ENCODE data around the gene ZFHX2. TPM values are rescaled to one million over a fixed set of nuclear protein-coding genes. Genes with fewer than 3 reads are reported as not detected.
A peak's percentile ranks its signal among the peaks of the same experiment; 100 is the strongest.

ZFHX2 gene
- total RNA-seq, 2 donors from 2014 or later: 0.59 to 0.85 TPM

DNA sequence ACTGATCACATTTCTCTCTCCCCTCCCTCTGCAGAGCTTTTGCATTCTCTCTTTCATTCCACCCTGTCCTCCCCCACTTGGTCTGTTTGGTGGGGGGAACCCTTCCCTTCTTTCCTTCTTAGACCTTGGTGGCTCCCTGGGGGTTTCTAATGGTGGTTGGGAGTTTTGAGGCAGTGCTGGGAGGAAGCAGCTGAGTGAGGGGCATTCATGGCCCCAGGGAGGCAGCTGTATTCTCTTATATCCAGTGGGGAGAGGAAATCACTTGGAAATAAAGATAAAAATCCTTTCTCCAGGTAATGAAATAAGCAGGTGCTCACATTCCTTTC is 68.8 kb downstream of the ZFHX2 start:
- H3K4me1 ChIP-seq: no peaks in the 10 kb centered on the region
- H3K27ac ChIP-seq: no peak overlapping the region
- no peaks in the 10 kb centered on the region for H3K9me3 ChIP-seq
- no peak for DNase-seq (ENCODE audit: low spot score)
- no peak overlapping the region for H3K4me3 ChIP-seq
- H3K36me3 ChIP-seq: peaks cover 13% of the 10 kb centered on the region
- no peaks in the 10 kb centered on the region for H3K27me3 ChIP-seq
- TF ChIP-seq, protein P1, sequence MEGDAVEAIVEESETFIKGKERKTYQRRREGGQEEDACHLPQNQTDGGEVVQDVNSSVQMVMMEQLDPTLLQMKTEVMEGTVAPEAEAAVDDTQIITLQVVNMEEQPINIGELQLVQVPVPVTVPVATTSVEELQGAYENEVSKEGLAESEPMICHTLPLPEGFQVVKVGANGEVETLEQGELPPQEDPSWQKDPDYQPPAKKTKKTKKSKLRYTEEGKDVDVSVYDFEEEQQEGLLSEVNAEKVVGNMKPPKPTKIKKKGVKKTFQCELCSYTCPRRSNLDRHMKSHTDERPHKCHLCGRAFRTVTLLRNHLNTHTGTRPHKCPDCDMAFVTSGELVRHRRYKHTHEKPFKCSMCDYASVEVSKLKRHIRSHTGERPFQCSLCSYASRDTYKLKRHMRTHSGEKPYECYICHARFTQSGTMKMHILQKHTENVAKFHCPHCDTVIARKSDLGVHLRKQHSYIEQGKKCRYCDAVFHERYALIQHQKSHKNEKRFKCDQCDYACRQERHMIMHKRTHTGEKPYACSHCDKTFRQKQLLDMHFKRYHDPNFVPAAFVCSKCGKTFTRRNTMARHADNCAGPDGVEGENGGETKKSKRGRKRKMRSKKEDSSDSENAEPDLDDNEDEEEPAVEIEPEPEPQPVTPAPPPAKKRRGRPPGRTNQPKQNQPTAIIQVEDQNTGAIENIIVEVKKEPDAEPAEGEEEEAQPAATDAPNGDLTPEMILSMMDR (IDR thresholded peaks at IDR 0.05): no peak

DNA sequence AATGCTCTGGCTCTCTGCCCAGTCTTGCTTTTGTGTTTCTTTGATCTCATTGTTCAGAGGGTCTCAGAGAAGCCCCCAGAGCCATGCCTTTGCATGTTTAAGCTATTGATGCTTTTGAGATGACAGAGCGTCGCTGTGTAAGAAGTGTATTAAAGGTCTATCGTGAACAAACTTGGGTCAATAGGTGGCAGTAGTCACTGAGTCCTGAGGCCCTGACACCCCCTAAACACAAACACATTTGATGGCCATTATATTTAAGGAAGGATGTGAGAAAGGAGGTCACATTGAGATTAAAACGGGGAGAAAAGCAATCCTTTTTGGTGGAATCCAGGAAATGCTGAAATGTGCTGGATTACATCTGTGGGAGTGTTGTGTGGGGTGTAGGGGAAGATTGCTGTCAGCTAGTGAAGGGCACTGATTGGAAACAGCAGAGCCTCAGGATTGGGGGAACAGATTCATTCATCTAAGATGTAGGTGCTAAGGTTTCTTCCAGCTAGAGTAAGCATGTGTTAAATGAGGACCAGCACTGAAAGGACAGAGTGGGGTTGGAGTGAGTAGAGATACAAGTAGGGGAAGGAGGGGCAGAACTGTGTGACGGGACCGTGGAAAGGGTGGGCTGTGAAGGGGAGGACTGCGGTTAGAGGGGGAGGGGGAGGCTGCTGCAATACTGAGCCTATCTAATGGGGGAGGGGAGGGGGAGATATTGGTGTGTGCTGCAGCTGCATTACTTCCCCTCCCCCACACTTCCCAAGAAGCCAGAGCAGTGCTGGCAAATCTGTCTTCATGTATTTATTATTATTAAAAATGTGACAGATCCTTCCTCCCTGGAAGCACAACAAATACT is 69.4 kb downstream of the ZFHX2 start:
- Histone ChIP-seq H3K27me3 (no peaks in the 10 kb centered on the region), H3K36me3 (peaks cover 19% of the 10 kb centered on the region), H3K9me3 (no peaks in the 10 kb centered on the region), H3K4me1 (no peaks in the 10 kb centered on the region), H3K27ac (no peak overlapping the region), H3K4me3 (no peak overlapping the region)
- DNase-seq (ENCODE audit: low spot score): no peak
- TF ChIP-seq, protein P1 (IDR thresholded peaks at IDR 0.05): no peak

- Histone ChIP-seq H3K4me3 (no peak overlapping the region), H3K27me3 (no peaks in the 10 kb centered on the region), H3K4me1 (no peaks in the 10 kb centered on the region), H3K36me3 (peaks cover 27% of the 10 kb centered on the region), H3K9me3 (no peaks in the 10 kb centered on the region), H3K27ac (no peak overlapping the region)
- TF ChIP-seq, protein P1 (IDR thresholded peaks at IDR 0.05): no peak
- DNase-seq (ENCODE audit: low spot score): no peak
These were observed 70.1 kb downstream of the ZFHX2 start for GRCh38 chr14:23481362-23481970.

DNA sequence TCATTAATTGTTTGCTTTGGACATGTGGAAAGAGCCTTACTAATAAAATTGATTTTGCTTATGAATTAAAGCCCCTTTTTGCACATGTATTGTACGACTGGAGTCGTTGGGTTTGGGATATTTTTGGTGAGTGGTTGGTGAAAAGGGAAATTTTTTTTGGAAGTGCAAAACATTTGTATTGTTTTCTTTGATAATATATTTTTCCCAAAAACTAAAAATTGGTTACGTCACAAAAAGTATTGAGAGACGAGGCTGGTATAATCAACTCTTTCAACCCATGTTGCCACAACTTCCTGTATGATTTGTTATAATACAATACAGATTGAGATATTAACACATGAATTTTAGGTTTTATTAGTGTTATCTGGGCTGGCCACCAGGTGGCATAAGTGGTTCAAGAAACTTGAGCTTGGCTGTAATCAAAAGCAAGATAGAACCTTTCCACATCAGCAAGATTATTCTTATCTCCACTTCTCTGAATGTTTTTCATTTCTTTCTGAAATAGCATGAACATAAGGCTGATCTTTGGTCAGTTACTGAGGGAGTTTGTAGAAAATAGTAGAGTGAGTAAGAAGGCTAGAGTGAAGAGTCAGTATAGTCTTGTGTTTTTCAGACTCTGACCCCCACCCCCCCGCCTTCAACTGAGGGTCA is 73.3 kb downstream of the ZFHX2 start:
- DNase-seq (ENCODE audit: low spot score): peak; percentile 72
- Histone ChIP-seq H3K4me3 (no peak overlapping the region), H3K9me3 (no peaks in the 10 kb centered on the region), H3K4me1 (no peaks in the 10 kb centered on the region), H3K36me3 (peaks cover 55% of the 10 kb centered on the region), H3K27me3 (no peaks in the 10 kb centered on the region), H3K27ac (no peak overlapping the region)
- TF ChIP-seq, protein P1 (IDR thresholded peaks at IDR 0.05): peak; percentile 37 to 75

- peaks cover 52% of the 10 kb centered on the region for H3K36me3 ChIP-seq
- no peak for DNase-seq (ENCODE audit: low spot score)
These were observed 80.6 kb downstream of the ZFHX2 start for GRCh38 chr14:23470947-23471346.

More at GRCh38 chr14:23470947-23471346, 80.6 kb downstream of the ZFHX2 start:
- TF ChIP-seq, protein P1 (IDR thresholded peaks at IDR 0.05): no peak
- no peaks in the 10 kb centered on the region for H3K27me3 ChIP-seq
- peaks cover 0 to 10% of the 10 kb centered on the region in 2 donors for H3K4me1 ChIP-seq
- no peak overlapping the region for H3K27ac ChIP-seq
- no peaks in the 10 kb centered on the region for H3K9me3 ChIP-seq
- H3K4me3 ChIP-seq: no peak overlapping the region

Other genes starting within 250 kb of the ZFHX2 start
- gene PPP1R3E, start 248.9 kb downstream of the ZFHX2 start, total RNA-seq: 1 to 10 TPM; 2.7 to 3.9 TPM
- 10 to 100 TPM; 26.8 to 36.3 TPM for gene BCL2L2, start 244.9 kb downstream of the ZFHX2 start, total RNA-seq
- 10 to 100 TPM; 26.0 to 36.1 TPM for gene PABPN1, start 230.3 kb downstream of the ZFHX2 start, total RNA-seq
- 10 to 100 TPM; 29.4 to 47.0 TPM for gene SLC22A17, start 198.9 kb downstream of the ZFHX2 start, total RNA-seq
- gene EFS, start 186.6 kb downstream of the ZFHX2 start, total RNA-seq: 1 to 10 TPM; 4.1 to 6.3 TPM
- not detected for gene IL25, start 179.0 kb downstream of the ZFHX2 start, total RNA-seq
- not detected for gene CMTM5, start 174.7 kb downstream of the ZFHX2 start, total RNA-seq
- gene MYH6, start 143.5 kb downstream of the ZFHX2 start, total RNA-seq: over 10,000 TPM in 1 of 2 donors, 1,000 to 10,000 TPM in 1; 8,253 to 13,240 TPM
- 1,000 to 10,000 TPM; 1,082 to 4,592 TPM for gene MYH7, start 116.1 kb downstream of the ZFHX2 start, total RNA-seq
- 10 to 100 TPM; 19.5 to 24.3 TPM for gene NGDN, start 82.1 kb downstream of the ZFHX2 start, total RNA-seq
- 10 to 100 TPM; 22.6 to 27.3 TPM for gene THTPA, start 4.5 kb upstream of the ZFHX2 start, total RNA-seq
- gene AP1G2, start 16.0 kb upstream of the ZFHX2 start, total RNA-seq: 10 to 100 TPM in 1 of 2 donors, 1 to 10 TPM in 1; 6.6 to 18.8 TPM
- gene JPH4, start 27.0 kb upstream of the ZFHX2 start, total RNA-seq: under 1 TPM in 1 of 2 donors, not detected in 1; 0.39 TPM
- not detected for gene DHRS2, start 84.6 kb upstream of the ZFHX2 start, total RNA-seq